Fibroblast of peridontal ligament (primary cell): ENCODE measurements around the gene F8.
"Not testable (repeated sequence)": the region's sequence is repeated elsewhere in the genome, so short reads cannot be mapped to it uniquely, and the experiment has no call there.

Source experiments
- DNase-seq: peaks from one replicate; pipeline ENCODE4 v3.0.0-alpha.2; 2010; ENCODE audit errors: extremely low read depth

The F8 gene

GRCh38 chrX:155031657-155032056 lies 9.1 kb upstream of the F8 start:
- DNase-seq = peak; percentile 18

GRCh38 chrX:155028877-155029291 lies 6.4 kb upstream of the F8 start:
- peak; percentile 47 for DNase-seq

GRCh38 chrX:155028129-155028528 lies 5.6 kb upstream of the F8 start:
- no peak for DNase-seq

- peak; percentile 88 for DNase-seq
Observed at GRCh38 chrX:155027509-155028066, 5.1 kb upstream of the F8 start.

GRCh38 chrX:155026727-155027508 lies 4.4 kb upstream of the F8 start, which contains the start of gene FUNDC2:
Gene FUNDC2 (plus strand): TSS chrX:155026844. CDS start chrX:155026939, 95 bp downstream.
- peak; percentile 86 for DNase-seq

- no peak for DNase-seq
Observed at GRCh38 chrX:155026420-155026726, 3.9 kb upstream of the F8 start.

GRCh38 chrX:155023907-155024833 lies 1.6 kb upstream of the F8 start:
- no peak for DNase-seq

- DNase-seq = no peak
Observed at GRCh38 chrX:155020591-155020990, 1.9 kb downstream of the F8 start.

- no peak for DNase-seq
Observed at GRCh38 chrX:155009994-155010472, 12.5 kb downstream of the F8 start.

GRCh38 chrX:155008578-155008977 lies 13.9 kb downstream of the F8 start:
- DNase-seq = not testable (repeated sequence)

- not testable (repeated sequence) for DNase-seq
Observed at GRCh38 chrX:155006913-155007671, 15.4 kb downstream of the F8 start.

- not testable (repeated sequence) for DNase-seq
Observed at GRCh38 chrX:155006379-155006778, 16.1 kb downstream of the F8 start.

GRCh38 chrX:155005190-155005589 lies 17.3 kb downstream of the F8 start:
- DNase-seq = no peak

GRCh38 chrX:155001873-155002272 lies 20.6 kb downstream of the F8 start:
- DNase-seq = no peak

- no peak for DNase-seq
Observed at GRCh38 chrX:155000841-155001240, 21.7 kb downstream of the F8 start.

GRCh38 chrX:154998204-154998880 lies 24.2 kb downstream of the F8 start:
- DNase-seq = no peak

- no peak for DNase-seq
Observed at GRCh38 chrX:154991476-154991875, 31.0 kb downstream of the F8 start.

- DNase-seq = no peak
Observed at GRCh38 chrX:154991039-154991438, 31.5 kb downstream of the F8 start.

- no peak for DNase-seq
Observed at GRCh38 chrX:154990496-154990895, 32.0 kb downstream of the F8 start.

- DNase-seq = no peak
Observed at GRCh38 chrX:154988719-154989118, 33.8 kb downstream of the F8 start.

- no peak for DNase-seq
Observed at GRCh38 chrX:154987940-154988339, 34.6 kb downstream of the F8 start.
